HCT116 (cell line): Measurements from ENCODE around the gene DOK7. TPM values are rescaled to one million over a fixed set of nuclear protein-coding genes. Genes with fewer than 3 reads are reported as not detected.

Experiments
- ATAC-seq: fragments of 200-7000 bp; cut with Tn5 transposase; 2 replicates; pipeline ENCODE4 v1.9.1; 2020; ENCODE audit warnings: mild to moderate bottlenecking, moderate library complexity
- BruUV-seq: library from RNA; stranded (reverse); fragments of 400-500 nt; replicated peaks from 2 replicates; lab custom pipeline; 2021; lab: Mats Ljungman, UMichigan
- CTCF ChIA-PET: fragments of 300-600 bp; sonication (Branson Sonifier 250); formaldehyde crosslinking; loops from one replicate; lab custom pipeline; 2021; ENCODE audit warnings: antibody characterized with exemption; lab: Charles Lee
- POLR2A ChIA-PET: fragments of 300-600, 350-600 bp; sonication (Branson Sonifier 250); formaldehyde crosslinking; loops from one replicate; lab custom pipeline; 2021; ENCODE audit warnings: antibody characterized with exemption; lab: Charles Lee
- RAD21 ChIA-PET, 2 experiments: fragments of 300-600 bp; sonication (Branson Sonifier 250); formaldehyde crosslinking; loops; one replicate each; lab custom pipeline; 2023; ENCODE audit warnings: low total read pairs in 2 of 2; ENCODE audit not compliant: uncharacterized antibody in 2 of 2, unreplicated experiment in 2 of 2, low non-redundant PET in 1 of 2; lab: Charles Lee
- DNase-seq: peaks from one replicate; pipeline ENCODE4 v3.0.0-alpha.2; 2010; ENCODE audit warnings: low read depth, low spot score
- H2AFZ ChIP-seq: fragments of 200-600 bp; shearing (Covaris generic), sonication (generic); 2 replicates; pipeline ENCODE4 v1.6.1; 2017; ENCODE audit warnings: low read depth, mixed run types, mixed read lengths, antibody characterized with exemption, low read length; ENCODE audit not compliant: poor library complexity, severe bottlenecking
- H3K27ac ChIP-seq: 2 replicates; pipeline ENCODE4 v1.5.1; 2012; ENCODE audit warnings: low read depth, low read length
- H3K27me3 ChIP-seq: fragments of 200-600 bp; sonication (generic); 2 replicates; pipeline ENCODE4 v1.6.1; 2016; ENCODE audit warnings: mixed run types, low read length, mixed read lengths; ENCODE audit not compliant: insufficient read depth
- H3K36me3 ChIP-seq, 2 experiments: fragments of 200-500 bp in 1 of 2; fragments of 200-600 bp in 1 of 2; sonication (Bioruptor generic) in 1 of 2; sonication (generic) in 1 of 2; 2 replicates each; pipeline versions ENCODE4 v1.5.1 to v1.6.1; 2014 to 2016; ENCODE audit warnings: low read length in 2 of 2, inconsistent platforms in 1 of 2, mixed read lengths in 1 of 2, mixed run types in 1 of 2; ENCODE audit not compliant: insufficient read depth in 2 of 2, control insufficient read depth in 1 of 2
- H3K4me1 ChIP-seq, 2 experiments: fragments of 200-600 bp in 1 of 2; sonication (generic) in 1 of 2; 2 replicates each; pipeline versions ENCODE4 v1.5.1 to v1.6.1; 2012 to 2017; ENCODE audit warnings: low read length in 2 of 2, inconsistent platforms in 1 of 2, mild to moderate bottlenecking in 1 of 2, mixed read lengths in 1 of 2, mixed run types in 1 of 2, moderate library complexity in 1 of 2; ENCODE audit not compliant: insufficient read depth in 2 of 2, control insufficient read depth in 1 of 2
- H3K4me2 ChIP-seq: fragments of 200-600 bp; sonication (generic); 2 replicates; pipeline ENCODE4 v1.6.1; 2017; ENCODE audit warnings: mixed run types, low read length, mixed read lengths
- H3K4me3 ChIP-seq, 2 experiments: fragments of 200-600 bp in 1 of 2; sonication (generic) in 1 of 2; replicated peaks in 1 of 2; 2 replicates each; pipeline ENCODE4 v1.5.1; 2011 to 2016; ENCODE audit warnings: low read length in 2 of 2, control low read depth in 1 of 2, low read depth in 1 of 2, mild to moderate bottlenecking in 1 of 2, mixed read lengths in 1 of 2, mixed run types in 1 of 2
- H3K79me2 ChIP-seq: fragments of 200-600 bp; sonication (generic); 2 replicates; pipeline ENCODE4 v1.6.1; 2017; ENCODE audit warnings: mild to moderate bottlenecking, mixed run types, low read length, moderate library complexity, mixed read lengths; ENCODE audit not compliant: insufficient read depth
- H3K9ac ChIP-seq: fragments of 200-600 bp; sonication (generic); 2 replicates; pipeline ENCODE4 v1.6.1; 2016; ENCODE audit warnings: low read length, mixed read lengths
- H3K9me2 ChIP-seq: fragments of 200-600 bp; sonication (generic), shearing (Covaris generic); 2 replicates; pipeline ENCODE4 v1.6.1; 2017; ENCODE audit warnings: mixed run types, mild to moderate bottlenecking, moderate library complexity; ENCODE audit not compliant: insufficient read depth
- H3K9me3 ChIP-seq, 2 experiments: fragments of 200-500 bp in 1 of 2; fragments of 200-600 bp in 1 of 2; sonication (Bioruptor generic) in 1 of 2; sonication (generic) in 1 of 2; 2 replicates each; pipeline ENCODE4 v1.6.1; 2014 to 2017; ENCODE audit warnings: low read length in 2 of 2, mixed read lengths in 2 of 2, inconsistent platforms in 1 of 2, low read depth in 1 of 2, mild to moderate bottlenecking in 1 of 2, mixed run types in 1 of 2, moderate library complexity in 1 of 2; ENCODE audit not compliant: control insufficient read depth in 1 of 2, insufficient read depth in 1 of 2
- H4K20me1 ChIP-seq: fragments of 200-600 bp; sonication (generic), shearing (Covaris generic); 2 replicates; pipeline ENCODE4 v1.6.1; 2017; ENCODE audit warnings: mixed run types, mild to moderate bottlenecking, moderate library complexity; ENCODE audit not compliant: insufficient read depth
- CEBPB ChIP-seq: IDR thresholded peaks from 2 replicates; pipeline ENCODE4 v1.6.1; 2012; ENCODE audit warnings: low read depth
- EGR1 ChIP-seq: IDR thresholded peaks from 2 replicates; pipeline ENCODE4 v1.6.1; 2012; ENCODE audit warnings: low read depth
- ELF1 ChIP-seq: IDR thresholded peaks from 2 replicates; pipeline ENCODE4 v1.6.1; 2012; ENCODE audit warnings: low read depth, borderline replicate concordance
- EZH2 ChIP-seq: fragments of 200-600 bp; sonication (generic); IDR thresholded peaks from 2 replicates; pipeline ENCODE4 v1.6.1; 2017; ENCODE audit warnings: antibody characterized with exemption, mixed run types
- EZH2phosphoT487 ChIP-seq: fragments of 200-600 bp; IDR thresholded peaks from 2 replicates; pipeline ENCODE4 v1.6.1; 2018; ENCODE audit warnings: antibody characterized with exemption, borderline replicate concordance
- FOSL1 ChIP-seq: IDR thresholded peaks from 2 replicates; pipeline ENCODE4 v1.6.1; 2012; ENCODE audit warnings: low read depth
- JUND ChIP-seq: IDR thresholded peaks from 2 replicates; pipeline ENCODE4 v1.6.1; 2012
- POLR2A ChIP-seq: IDR thresholded peaks from 2 replicates; pipeline ENCODE4 v1.7.0; 2011; ENCODE audit warnings: borderline replicate concordance; ENCODE audit not compliant: insufficient read depth, insufficient read length; ENCODE audit errors: extremely low read depth
- POLR2AphosphoS5 ChIP-seq: IDR thresholded peaks from 2 replicates; pipeline ENCODE4 v1.6.1; 2011; ENCODE audit warnings: mild to moderate bottlenecking, low read depth, low read length, moderate library complexity
- RAD21 ChIP-seq: IDR thresholded peaks from 2 replicates; pipeline ENCODE4 v1.6.1; 2012; ENCODE audit warnings: low read depth, mild to moderate bottlenecking
- SIN3A ChIP-seq: IDR thresholded peaks from 2 replicates; pipeline ENCODE4 v1.6.1; 2012; ENCODE audit warnings: low read depth
- SP1 ChIP-seq: IDR thresholded peaks from 2 replicates; pipeline ENCODE4 v1.6.1; 2012; ENCODE audit warnings: low read depth
- SRF ChIP-seq: IDR thresholded peaks from 2 replicates; pipeline ENCODE4 v1.6.1; 2012; ENCODE audit warnings: low read depth
- TCF7L2 ChIP-seq: IDR thresholded peaks from 2 replicates; pipeline ENCODE4 v1.7.0; 2011; ENCODE audit warnings: borderline replicate concordance, inconsistent platforms; ENCODE audit not compliant: insufficient read depth, insufficient read length; ENCODE audit errors: extremely low read depth
- ZFX ChIP-seq: fragments of 450-650 bp; IDR thresholded peaks from 2 replicates; pipeline ENCODE4 v1.6.1; 2017
- ZNF274 ChIP-seq: fragments of 200-500 bp; sonication (Bioruptor generic); IDR thresholded peaks from 2 replicates; pipeline ENCODE4 v1.6.1; 2014; ENCODE audit warnings: mild to moderate bottlenecking, low read depth, low read length, inconsistent platforms
- intact Hi-C: fragments of 100-400 bp; cut with micrococcal nuclease; formaldehyde crosslinking; loops from 2 replicates; pipeline ENCODE4 v1.10.0; 2022
- total RNA-seq: library from RNA; stranded (reverse); gene quantifications from one replicate; pipeline ENCODE4 v1.2.1, GENCODE V29; 2021; ENCODE audit not compliant: unreplicated experiment
- TF ChIP-seq, protein P1 (sequence below), 3 experiments: fragments of 200-600 bp in 1 of 3; sonication (generic) in 1 of 3; IDR thresholded peaks in 2 of 3; conservative IDR thresholded peaks in 1 of 3; 2 replicates each; pipeline ENCODE4 v1.5.1; 2012 to 2017; ENCODE audit warnings: low read depth in 2 of 3, low read length in 2 of 3, antibody characterized with exemption in 1 of 3, borderline replicate concordance in 1 of 3, control low read depth in 1 of 3, mild to moderate bottlenecking in 1 of 3, mixed read lengths in 1 of 3, mixed run types in 1 of 3, moderate library complexity in 1 of 3; ENCODE audit not compliant: insufficient read depth in 1 of 3
- TF ChIP-seq, protein P2 (sequence below): IDR thresholded peaks from 2 replicates; pipeline ENCODE4 v1.6.1; 2012; ENCODE audit warnings: low read depth
- TF ChIP-seq, protein P3 (sequence below): IDR thresholded peaks from 2 replicates; pipeline ENCODE4 v1.6.1; 2011; ENCODE audit warnings: mild to moderate bottlenecking, low read length, moderate library complexity; ENCODE audit not compliant: insufficient replicate concordance; ENCODE audit errors: extremely low read depth

Gene DOK7
- total RNA-seq, 1 experiment from 2014 or later = 2.4 TPM

DNA sequence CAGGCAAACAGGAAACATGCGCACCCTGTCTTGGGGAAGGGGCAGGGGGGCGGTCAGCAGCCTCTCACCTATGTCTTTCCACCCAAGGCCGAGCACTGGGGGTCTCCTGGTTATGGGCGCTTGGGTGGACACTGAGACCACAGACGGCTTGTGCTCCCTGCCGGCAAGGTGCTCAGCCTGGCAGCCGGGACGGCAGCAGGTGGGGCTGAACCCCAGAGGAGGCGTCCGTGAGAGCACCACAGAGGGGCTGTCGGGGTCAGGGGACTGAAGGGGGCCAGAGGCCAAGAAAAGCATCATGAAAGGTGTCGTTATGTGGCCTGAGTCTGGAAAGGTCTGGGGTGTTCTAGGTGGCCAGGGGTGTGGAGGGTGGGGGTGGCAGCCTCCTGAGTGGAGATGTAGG, 19.6 kb downstream of the DOK7 start (continued):
- TF ChIP-seq POLR2A (no peak), JUND (no peak), TCF7L2 (no peak), ELF1 (no peak)

DNA sequence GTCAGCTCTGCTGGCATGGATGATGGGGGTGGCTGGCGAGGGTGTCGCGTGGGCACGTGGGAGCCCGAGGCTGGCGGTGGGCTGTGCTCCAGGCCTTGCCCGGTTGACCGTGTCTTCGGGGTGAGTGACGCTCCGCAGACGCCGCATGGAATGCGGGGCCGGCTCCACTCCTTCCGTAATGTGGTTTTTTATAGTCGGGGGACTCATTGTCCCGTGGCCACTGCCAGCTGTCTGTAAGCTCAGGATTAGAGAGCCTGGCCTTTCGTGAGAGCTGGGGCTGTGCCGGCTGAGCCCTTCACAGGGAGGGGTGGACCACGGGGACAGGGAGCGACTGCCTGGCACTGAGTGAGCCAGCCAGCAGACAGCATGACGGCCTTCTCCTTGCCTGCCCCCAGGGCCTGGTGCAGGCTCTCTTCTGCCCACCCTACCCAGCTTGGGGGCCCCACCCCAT, 20.4 kb downstream of the DOK7 start:
- no peak for ATAC-seq
- Histone ChIP-seq H3K9ac (no peak overlapping the region), H2AFZ (no peak overlapping the region), H3K79me2 (no peaks in the 10 kb centered on the region), H3K4me2 (no peak overlapping the region), H4K20me1 (no peaks in the 10 kb centered on the region), H3K4me1 (peaks cover 21 to 32% of the 10 kb centered on the region in 2 experiments), H3K9me2 (no peaks in the 10 kb centered on the region), H3K4me3 (no peak overlapping the region), H3K36me3 (no peaks in the 10 kb centered on the region), H3K9me3 (no peaks in the 10 kb centered on the region), H3K27ac (no peak overlapping the region), H3K27me3 (no peaks in the 10 kb centered on the region)
- intact Hi-C loops = no loop called here
- POLR2A ChIA-PET = no interaction called here
- no peak for DNase-seq
- CTCF ChIA-PET = no interaction called here
- RAD21 ChIA-PET = no interaction called here
- BruUV-seq = no TSS peak
- TF ChIP-seq POLR2A = no peak
- TF ChIP-seq SP1 = no peak
- TF ChIP-seq SIN3A = no peak
- TF ChIP-seq CEBPB = no peak
- no peak for TF ChIP-seq ZFX
- no peak for TF ChIP-seq FOSL1
- no peak for TF ChIP-seq SRF
- no peak for TF ChIP-seq ELF1
- no peak for TF ChIP-seq ZNF274
- no peak for TF ChIP-seq EZH2phosphoT487
- no peak for TF ChIP-seq RAD21
- TF ChIP-seq, protein P1, sequence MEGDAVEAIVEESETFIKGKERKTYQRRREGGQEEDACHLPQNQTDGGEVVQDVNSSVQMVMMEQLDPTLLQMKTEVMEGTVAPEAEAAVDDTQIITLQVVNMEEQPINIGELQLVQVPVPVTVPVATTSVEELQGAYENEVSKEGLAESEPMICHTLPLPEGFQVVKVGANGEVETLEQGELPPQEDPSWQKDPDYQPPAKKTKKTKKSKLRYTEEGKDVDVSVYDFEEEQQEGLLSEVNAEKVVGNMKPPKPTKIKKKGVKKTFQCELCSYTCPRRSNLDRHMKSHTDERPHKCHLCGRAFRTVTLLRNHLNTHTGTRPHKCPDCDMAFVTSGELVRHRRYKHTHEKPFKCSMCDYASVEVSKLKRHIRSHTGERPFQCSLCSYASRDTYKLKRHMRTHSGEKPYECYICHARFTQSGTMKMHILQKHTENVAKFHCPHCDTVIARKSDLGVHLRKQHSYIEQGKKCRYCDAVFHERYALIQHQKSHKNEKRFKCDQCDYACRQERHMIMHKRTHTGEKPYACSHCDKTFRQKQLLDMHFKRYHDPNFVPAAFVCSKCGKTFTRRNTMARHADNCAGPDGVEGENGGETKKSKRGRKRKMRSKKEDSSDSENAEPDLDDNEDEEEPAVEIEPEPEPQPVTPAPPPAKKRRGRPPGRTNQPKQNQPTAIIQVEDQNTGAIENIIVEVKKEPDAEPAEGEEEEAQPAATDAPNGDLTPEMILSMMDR (IDR thresholded peaks at IDR 0.05 in 2 of 3, conservative IDR thresholded peaks at IDR 0.05 in 1 of 3; ENCODE audit: borderline replicate concordance in 1 of 3, insufficient read depth in 1 of 3, low read depth in 2 of 3, low read length in 2 of 3) = no peak
- no peak for TF ChIP-seq EGR1
- no peak for TF ChIP-seq JUND
- TF ChIP-seq, protein P2, sequence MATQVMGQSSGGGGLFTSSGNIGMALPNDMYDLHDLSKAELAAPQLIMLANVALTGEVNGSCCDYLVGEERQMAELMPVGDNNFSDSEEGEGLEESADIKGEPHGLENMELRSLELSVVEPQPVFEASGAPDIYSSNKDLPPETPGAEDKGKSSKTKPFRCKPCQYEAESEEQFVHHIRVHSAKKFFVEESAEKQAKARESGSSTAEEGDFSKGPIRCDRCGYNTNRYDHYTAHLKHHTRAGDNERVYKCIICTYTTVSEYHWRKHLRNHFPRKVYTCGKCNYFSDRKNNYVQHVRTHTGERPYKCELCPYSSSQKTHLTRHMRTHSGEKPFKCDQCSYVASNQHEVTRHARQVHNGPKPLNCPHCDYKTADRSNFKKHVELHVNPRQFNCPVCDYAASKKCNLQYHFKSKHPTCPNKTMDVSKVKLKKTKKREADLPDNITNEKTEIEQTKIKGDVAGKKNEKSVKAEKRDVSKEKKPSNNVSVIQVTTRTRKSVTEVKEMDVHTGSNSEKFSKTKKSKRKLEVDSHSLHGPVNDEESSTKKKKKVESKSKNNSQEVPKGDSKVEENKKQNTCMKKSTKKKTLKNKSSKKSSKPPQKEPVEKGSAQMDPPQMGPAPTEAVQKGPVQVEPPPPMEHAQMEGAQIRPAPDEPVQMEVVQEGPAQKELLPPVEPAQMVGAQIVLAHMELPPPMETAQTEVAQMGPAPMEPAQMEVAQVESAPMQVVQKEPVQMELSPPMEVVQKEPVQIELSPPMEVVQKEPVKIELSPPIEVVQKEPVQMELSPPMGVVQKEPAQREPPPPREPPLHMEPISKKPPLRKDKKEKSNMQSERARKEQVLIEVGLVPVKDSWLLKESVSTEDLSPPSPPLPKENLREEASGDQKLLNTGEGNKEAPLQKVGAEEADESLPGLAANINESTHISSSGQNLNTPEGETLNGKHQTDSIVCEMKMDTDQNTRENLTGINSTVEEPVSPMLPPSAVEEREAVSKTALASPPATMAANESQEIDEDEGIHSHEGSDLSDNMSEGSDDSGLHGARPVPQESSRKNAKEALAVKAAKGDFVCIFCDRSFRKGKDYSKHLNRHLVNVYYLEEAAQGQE = no peak
- no peak for TF ChIP-seq POLR2AphosphoS5
- TF ChIP-seq EZH2 = no peak
- no peak for TF ChIP-seq TCF7L2
- TF ChIP-seq, protein P3, sequence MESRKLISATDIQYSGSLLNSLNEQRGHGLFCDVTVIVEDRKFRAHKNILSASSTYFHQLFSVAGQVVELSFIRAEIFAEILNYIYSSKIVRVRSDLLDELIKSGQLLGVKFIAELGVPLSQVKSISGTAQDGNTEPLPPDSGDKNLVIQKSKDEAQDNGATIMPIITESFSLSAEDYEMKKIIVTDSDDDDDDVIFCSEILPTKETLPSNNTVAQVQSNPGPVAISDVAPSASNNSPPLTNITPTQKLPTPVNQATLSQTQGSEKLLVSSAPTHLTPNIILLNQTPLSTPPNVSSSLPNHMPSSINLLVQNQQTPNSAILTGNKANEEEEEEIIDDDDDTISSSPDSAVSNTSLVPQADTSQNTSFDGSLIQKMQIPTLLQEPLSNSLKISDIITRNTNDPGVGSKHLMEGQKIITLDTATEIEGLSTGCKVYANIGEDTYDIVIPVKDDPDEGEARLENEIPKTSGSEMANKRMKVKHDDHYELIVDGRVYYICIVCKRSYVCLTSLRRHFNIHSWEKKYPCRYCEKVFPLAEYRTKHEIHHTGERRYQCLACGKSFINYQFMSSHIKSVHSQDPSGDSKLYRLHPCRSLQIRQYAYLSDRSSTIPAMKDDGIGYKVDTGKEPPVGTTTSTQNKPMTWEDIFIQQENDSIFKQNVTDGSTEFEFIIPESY = no peak
